Measurements from ENCODE around the gene SPAG16.

DNA sequence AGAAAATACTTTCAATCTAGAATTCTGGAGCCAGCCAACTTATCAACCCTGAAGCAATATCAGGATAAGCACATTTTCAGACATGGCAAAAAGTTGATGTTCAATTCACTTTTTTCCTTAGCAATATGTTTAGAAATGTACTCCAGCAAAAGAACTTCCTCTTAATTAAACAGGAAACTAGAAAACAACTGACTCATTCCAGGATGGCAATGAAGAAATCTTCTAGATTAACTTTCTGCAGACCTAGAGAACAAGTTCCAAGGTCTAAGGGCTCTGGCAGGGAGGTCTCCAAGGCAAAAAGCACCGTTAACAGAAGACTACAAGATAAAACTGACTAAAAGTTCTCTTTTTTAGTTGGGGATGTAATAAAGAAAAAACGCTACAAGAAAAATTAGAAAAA lies 1057.4 kb downstream of the SPAG16 start:
- no peak for TF ChIP-seq JUNB (CRISPR knock-in tag; IDR thresholded peaks at IDR 0.05; ENCODE audit: borderline replicate concordance)
- no peak for TF ChIP-seq SUZ12 (IDR thresholded peaks at IDR 0.05; ENCODE audit: low read depth, low read length)
- no peak for TF ChIP-seq HDAC6 (IDR thresholded peaks at IDR 0.05; ENCODE audit: low read depth, low read length)
- TF ChIP-seq ZNF773 (CRISPR knock-in tag; IDR thresholded peaks at IDR 0.05; ENCODE audit: borderline replicate concordance): no peak
- TF ChIP-seq SMC3 (IDR thresholded peaks at IDR 0.05; ENCODE audit: low read length): no peak
- no peak for TF ChIP-seq POLR2A (IDR thresholded peaks at IDR 0.05; ENCODE audit: insufficient read depth in 1 of 2, low read depth in 2 of 2, low read length in 2 of 2)
- TF ChIP-seq MYC (CRISPR knock-in tag; IDR thresholded peaks at IDR 0.05; ENCODE audit: borderline replicate concordance): no peak
- TF ChIP-seq ZNF143 (CRISPR knock-in tag; IDR thresholded peaks at IDR 0.05): no peak
- TF ChIP-seq POLR2AphosphoS5 (IDR thresholded peaks at IDR 0.05; ENCODE audit: low read depth, low read length): no peak
- TF ChIP-seq, protein P1, sequence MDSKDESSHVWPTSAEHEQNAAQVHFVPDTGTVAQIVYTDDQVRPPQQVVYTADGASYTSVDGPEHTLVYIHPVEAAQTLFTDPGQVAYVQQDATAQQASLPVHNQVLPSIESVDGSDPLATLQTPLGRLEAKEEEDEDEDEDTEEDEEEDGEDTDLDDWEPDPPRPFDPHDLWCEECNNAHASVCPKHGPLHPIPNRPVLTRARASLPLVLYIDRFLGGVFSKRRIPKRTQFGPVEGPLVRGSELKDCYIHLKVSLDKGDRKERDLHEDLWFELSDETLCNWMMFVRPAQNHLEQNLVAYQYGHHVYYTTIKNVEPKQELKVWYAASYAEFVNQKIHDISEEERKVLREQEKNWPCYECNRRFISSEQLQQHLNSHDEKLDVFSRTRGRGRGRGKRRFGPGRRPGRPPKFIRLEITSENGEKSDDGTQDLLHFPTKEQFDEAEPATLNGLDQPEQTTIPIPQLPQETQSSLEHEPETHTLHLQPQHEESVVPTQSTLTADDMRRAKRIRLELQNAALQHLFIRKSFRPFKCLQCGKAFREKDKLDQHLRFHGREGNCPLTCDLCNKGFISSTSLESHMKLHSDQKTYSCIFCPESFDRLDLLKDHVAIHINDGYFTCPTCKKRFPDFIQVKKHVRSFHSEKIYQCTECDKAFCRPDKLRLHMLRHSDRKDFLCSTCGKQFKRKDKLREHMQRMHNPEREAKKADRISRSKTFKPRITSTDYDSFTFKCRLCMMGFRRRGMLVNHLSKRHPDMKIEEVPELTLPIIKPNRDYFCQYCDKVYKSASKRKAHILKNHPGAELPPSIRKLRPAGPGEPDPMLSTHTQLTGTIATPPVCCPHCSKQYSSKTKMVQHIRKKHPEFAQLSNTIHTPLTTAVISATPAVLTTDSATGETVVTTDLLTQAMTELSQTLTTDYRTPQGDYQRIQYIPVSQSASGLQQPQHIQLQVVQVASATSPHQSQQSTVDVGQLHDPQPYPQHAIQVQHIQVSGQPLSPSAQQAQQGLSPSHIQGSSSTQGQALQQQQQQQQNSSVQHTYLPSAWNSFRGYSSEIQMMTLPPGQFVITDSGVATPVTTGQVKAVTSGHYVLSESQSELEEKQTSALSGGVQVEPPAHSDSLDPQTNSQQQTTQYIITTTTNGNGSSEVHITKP (CRISPR knock-in tag; IDR thresholded peaks at IDR 0.05; ENCODE audit: low read depth): no peak
- no peak for TF ChIP-seq ZFP36 (IDR thresholded peaks at IDR 0.05; ENCODE audit: borderline replicate concordance, low read depth, low read length, partially characterized antibody)
